Astrocyte (in vitro differentiated cells and primary cell): ENCODE data around the gene SEMA4G.

ENCODE experiments used
- CTCF ChIP-seq: IDR thresholded peaks from 2 replicates; pipeline ENCODE4 v1.5.1; 2011; ENCODE audit warnings: low read depth, mild to moderate bottlenecking, inconsistent platforms, low read length, moderate library complexity; ENCODE audit not compliant: insufficient read depth
- EZH2 ChIP-seq: IDR thresholded peaks from 2 replicates; pipeline ENCODE4 v1.6.1; 2012; ENCODE audit warnings: mild to moderate bottlenecking, low read length, inconsistent platforms; ENCODE audit not compliant: insufficient read depth

DNA sequence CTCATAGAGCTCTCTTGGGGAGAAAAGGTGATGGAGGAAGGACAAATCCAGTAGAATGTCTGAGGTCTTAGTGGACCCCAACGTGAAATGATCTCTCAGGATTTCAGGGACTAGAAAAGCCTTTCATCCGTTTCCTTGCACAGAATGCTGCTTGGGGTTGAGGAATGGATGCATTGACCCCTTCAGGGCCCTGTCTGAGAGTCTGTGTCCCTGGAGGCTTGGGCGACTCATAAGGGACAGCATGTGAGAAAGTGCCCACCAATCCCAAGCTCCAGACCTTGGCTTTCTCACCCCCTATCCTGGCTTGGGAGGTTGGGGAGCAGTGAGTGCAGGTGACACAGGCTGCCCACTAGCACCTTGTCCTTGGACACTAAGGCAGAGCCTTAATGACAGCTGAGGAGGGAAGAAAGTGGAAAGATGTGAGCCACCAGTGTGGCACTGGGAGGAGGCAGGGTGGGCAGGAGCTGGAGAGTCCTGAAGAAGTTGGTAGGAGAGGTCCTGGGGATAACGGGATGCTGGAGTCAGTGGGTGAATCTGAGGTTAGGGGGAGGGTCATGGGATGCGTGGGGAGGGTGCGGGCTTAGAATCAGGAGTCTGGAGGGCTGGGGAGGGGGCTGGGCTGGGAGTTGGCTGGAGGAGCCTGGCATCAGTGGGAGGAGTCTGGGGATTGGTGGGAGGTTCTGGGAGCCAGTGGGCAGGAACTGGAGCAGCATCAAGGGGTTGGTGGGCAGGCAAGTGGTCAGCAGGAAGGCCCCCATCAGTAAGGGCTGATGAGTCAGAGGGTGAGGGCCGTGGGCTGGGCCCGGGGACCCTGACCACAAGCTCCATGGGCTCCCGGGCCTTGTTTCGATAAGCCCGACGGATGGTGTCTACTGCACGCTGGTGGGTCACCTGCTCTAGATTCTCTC is 38.9 kb downstream of the SEMA4G start:
- TF ChIP-seq CTCF (no peak), EZH2 (no peak)
